KOPT-K1 (cell line): ENCODE data around the gene SH2B3.

Source experiments
- H3K27ac ChIP-seq: fragments of 200-600 bp; sonication (generic); 2 replicates; pipeline ENCODE4 v1.5.1; 2016; ENCODE audit warnings: antibody characterized with exemption, mild to moderate bottlenecking, low read depth, low read length; ENCODE audit not compliant: poor library complexity, severe bottlenecking
- H3K36me3 ChIP-seq: fragments of 200-600 bp; sonication (generic); 2 replicates; pipeline ENCODE4 v1.5.1; 2017; ENCODE audit warnings: antibody characterized with exemption, mild to moderate bottlenecking, low read length, moderate library complexity; ENCODE audit not compliant: insufficient read depth
- H3K9me3 ChIP-seq: fragments of 200-600 bp; sonication (generic); 2 replicates; pipeline ENCODE4 v1.5.1; 2017; ENCODE audit warnings: antibody characterized with exemption, low read length, mild to moderate bottlenecking; ENCODE audit not compliant: insufficient read depth, poor library complexity, severe bottlenecking

Gene SH2B3

GRCh38 chr12:111426344-111427185, 20.8 kb downstream of the SH2B3 start:
- H3K27ac ChIP-seq = peak overlapping the region; percentile 31
- no peaks in the 10 kb centered on the region for H3K9me3 ChIP-seq
- peaks cover 10% of the 10 kb centered on the region for H3K36me3 ChIP-seq

GRCh38 chr12:111427417-111428074, 21.8 kb downstream of the SH2B3 start:
- peak overlapping the region; percentile 85 for H3K27ac ChIP-seq
- H3K9me3 ChIP-seq = no peaks in the 10 kb centered on the region
- H3K36me3 ChIP-seq = no peaks in the 10 kb centered on the region

- Histone ChIP-seq H3K27ac (peak overlapping the region; percentile 85), H3K36me3 (no peaks in the 10 kb centered on the region), H3K9me3 (no peaks in the 10 kb centered on the region)
These were observed 22.5 kb downstream of the SH2B3 start for GRCh38 chr12:111428081-111428727.

GRCh38 chr12:111428728-111429175, 23.0 kb downstream of the SH2B3 start:
- Histone ChIP-seq H3K9me3 (no peaks in the 10 kb centered on the region), H3K36me3 (no peaks in the 10 kb centered on the region), H3K27ac (peak overlapping the region; percentile 85)

- Histone ChIP-seq H3K27ac (peak overlapping the region; percentile 85), H3K9me3 (no peaks in the 10 kb centered on the region), H3K36me3 (no peaks in the 10 kb centered on the region)
These were observed 24.2 kb downstream of the SH2B3 start for GRCh38 chr12:111429828-111430432.

GRCh38 chr12:111430433-111431353, 25.0 kb downstream of the SH2B3 start:
- H3K36me3 ChIP-seq = no peaks in the 10 kb centered on the region
- no peaks in the 10 kb centered on the region for H3K9me3 ChIP-seq
- peak overlapping the region; percentile 85 for H3K27ac ChIP-seq

- no peaks in the 10 kb centered on the region for H3K36me3 ChIP-seq
- peak overlapping the region; percentile 85 for H3K27ac ChIP-seq
- no peaks in the 10 kb centered on the region for H3K9me3 ChIP-seq
These were observed 26.0 kb downstream of the SH2B3 start for GRCh38 chr12:111431772-111432171.

GRCh38 chr12:111434049-111434448, 28.3 kb downstream of the SH2B3 start:
- Histone ChIP-seq H3K36me3 (no peaks in the 10 kb centered on the region), H3K9me3 (no peaks in the 10 kb centered on the region), H3K27ac (peak overlapping the region; percentile 67)

GRCh38 chr12:111434680-111435338, 29.1 kb downstream of the SH2B3 start:
- H3K27ac ChIP-seq = peak overlapping the region; percentile 67
- H3K9me3 ChIP-seq = no peaks in the 10 kb centered on the region
- H3K36me3 ChIP-seq = peaks cover 5% of the 10 kb centered on the region; the same call in 1 of the 2 replicates

- H3K27ac ChIP-seq = peak overlapping the region; percentile 67
- no peaks in the 10 kb centered on the region for H3K9me3 ChIP-seq
- peaks cover 14% of the 10 kb centered on the region for H3K36me3 ChIP-seq
These were observed 30.0 kb downstream of the SH2B3 start for GRCh38 chr12:111435661-111436201.

- peak overlapping the region; percentile 67 for H3K27ac ChIP-seq
- H3K9me3 ChIP-seq = no peaks in the 10 kb centered on the region
- peaks cover 19% of the 10 kb centered on the region for H3K36me3 ChIP-seq
These were observed 30.5 kb downstream of the SH2B3 start for GRCh38 chr12:111436266-111436665.

GRCh38 chr12:111436811-111437210, 31.1 kb downstream of the SH2B3 start:
- Histone ChIP-seq H3K9me3 (no peaks in the 10 kb centered on the region), H3K36me3 (peaks cover 24% of the 10 kb centered on the region), H3K27ac (peak overlapping the region; percentile 67)

- peak overlapping the region; percentile 44 for H3K27ac ChIP-seq
These were observed 32.2 kb downstream of the SH2B3 start for GRCh38 chr12:111437816-111438454.

More at GRCh38 chr12:111437816-111438454, 32.2 kb downstream of the SH2B3 start:
- Histone ChIP-seq H3K9me3 (no peaks in the 10 kb centered on the region), H3K36me3 (peaks cover 34% of the 10 kb centered on the region)
